SK-N-SH (cell line): ENCODE measurements around the gene ATXN2. TPM values are rescaled to one million over a fixed set of nuclear protein-coding genes. Genes with fewer than 3 reads are reported as not detected.

Source experiments
- CTCF ChIA-PET: fragments of 300-600, 350-600 bp; formaldehyde crosslinking; extraction: SDS; loops from one replicate; lab custom pipeline; 2021; lab: Yijun Ruan, JAX
- POLR2A ChIA-PET: fragments of 350-600 bp; sonication (Branson Sonifier 250); formaldehyde crosslinking; extraction: SDS; loops from one replicate; lab custom pipeline; 2020; ENCODE audit warnings: antibody characterized with exemption, inconsistent platforms; lab: Yijun Ruan, JAX
- DNase-seq: peaks from one replicate; pipeline ENCODE4 v3.0.0; 2012
- H2AFZ ChIP-seq: fragments of 200-600 bp; sonication (generic); 2 replicates; pipeline ENCODE4 v1.8.1; 2016; ENCODE audit warnings: antibody characterized with exemption, mild to moderate bottlenecking, low read depth
- H3F3A ChIP-seq: fragments of 200-600 bp; sonication (generic); replicated peaks from 2 replicates; pipeline ENCODE3; 2016; ENCODE audit warnings: antibody characterized with exemption, mild to moderate bottlenecking; ENCODE audit not compliant: insufficient read depth
- H3K27ac ChIP-seq, 2 experiments: fragments of 200-500 bp in 1 of 2; fragments of 200-600 bp in 1 of 2; sonication (Bioruptor generic) in 1 of 2; sonication (generic), shearing (Covaris generic) in 1 of 2; 2 replicates each; pipeline versions ENCODE4 v1.5.1 to v1.6.1; 2014 to 2016; ENCODE audit warnings: low read depth in 2 of 2, inconsistent platforms in 1 of 2, low read length in 1 of 2, mild to moderate bottlenecking in 1 of 2, mixed read lengths in 1 of 2
- H3K27me3 ChIP-seq: fragments of 200-600 bp; sonication (generic), shearing (Covaris generic); 2 replicates; pipeline ENCODE4 v1.6.1; 2016; ENCODE audit warnings: mixed run types; ENCODE audit not compliant: insufficient read depth
- H3K36me3 ChIP-seq, 2 experiments: fragments of 200-500 bp in 1 of 2; fragments of 200-600 bp in 1 of 2; sonication (Bioruptor generic) in 1 of 2; sonication (generic) in 1 of 2; replicated peaks in 1 of 2; 2 replicates each; pipeline versions ENCODE3 to v1.5.1; 2014 to 2016; ENCODE audit warnings: low read length in 1 of 2, mild to moderate bottlenecking in 1 of 2; ENCODE audit not compliant: insufficient read depth in 2 of 2, control insufficient read depth in 1 of 2
- H3K4me1 ChIP-seq, 2 experiments: fragments of 200-500 bp in 1 of 2; fragments of 200-600 bp in 1 of 2; sonication (Bioruptor generic) in 1 of 2; sonication (generic), shearing (Covaris generic) in 1 of 2; 2 replicates each; pipeline versions ENCODE4 v1.5.1 to v1.6.1; 2014 to 2016; ENCODE audit warnings: low read depth in 1 of 2, low read length in 1 of 2, mixed run types in 1 of 2; ENCODE audit not compliant: insufficient read depth in 2 of 2, control insufficient read depth in 1 of 2
- H3K4me2 ChIP-seq: fragments of 200-600 bp; sonication (generic), shearing (Covaris generic); 2 replicates; pipeline ENCODE4 v1.6.1; 2017; ENCODE audit warnings: mixed run types
- H3K4me3 ChIP-seq, 2 experiments: fragments of 200-500 bp in 1 of 2; fragments of 200-600 bp in 1 of 2; sonication (Bioruptor generic) in 1 of 2; sonication (generic), shearing (Covaris generic) in 1 of 2; 2 replicates each; pipeline versions ENCODE4 v1.5.1 to v1.8.1; 2014 to 2016; ENCODE audit warnings: low read depth in 2 of 2, inconsistent platforms in 1 of 2, low read length in 1 of 2, mild to moderate bottlenecking in 1 of 2, mixed read lengths in 1 of 2, moderate library complexity in 1 of 2
- H3K79me2 ChIP-seq: fragments of 200-600 bp; sonication (generic); 2 replicates; pipeline ENCODE4 v1.8.1; 2017; ENCODE audit warnings: mild to moderate bottlenecking; ENCODE audit not compliant: insufficient read depth
- H3K9ac ChIP-seq: fragments of 200-600 bp; sonication (generic); 2 replicates; pipeline ENCODE4 v1.6.1; 2017; ENCODE audit warnings: mixed run types
- H3K9me2 ChIP-seq: fragments of 200-600 bp; sonication (generic); 2 replicates; pipeline ENCODE4 v1.6.1; 2017; ENCODE audit warnings: mixed run types
- H3K9me3 ChIP-seq: fragments of 200-600 bp; sonication (generic); 2 replicates; pipeline ENCODE4 v1.6.1; 2017; ENCODE audit warnings: mixed run types, mild to moderate bottlenecking, moderate library complexity
- H4K20me1 ChIP-seq: fragments of 200-600 bp; sonication (generic); 2 replicates; pipeline ENCODE4 v1.6.1; 2017; ENCODE audit warnings: mild to moderate bottlenecking, mixed run types; ENCODE audit not compliant: insufficient read depth
- CTCF ChIP-seq: fragments of 200-600 bp; sonication (generic); IDR thresholded peaks from 2 replicates; pipeline ENCODE4 v1.6.1; 2017; ENCODE audit warnings: antibody characterized with exemption, mild to moderate bottlenecking, moderate library complexity
- ELF1 ChIP-seq: IDR thresholded peaks from 2 replicates; pipeline ENCODE4 v1.4.0; 2012
- EP300 ChIP-seq, 2 experiments: IDR thresholded peaks; 2 replicates each; pipeline versions ENCODE4 v1.4.0 to v1.6.1; 2012; ENCODE audit warnings: borderline replicate concordance in 1 of 2, low read depth in 1 of 2, low read length in 1 of 2
- FOXJ3 ChIP-seq: sonication (generic); formaldehyde crosslinking; IDR thresholded peaks from 2 replicates; pipeline ENCODE4 v1.5.1; 2020; ENCODE audit warnings: mild to moderate bottlenecking, missing genetic modification reagents
- MXI1 ChIP-seq: IDR thresholded peaks from 2 replicates; pipeline ENCODE4 v1.6.1; 2012; ENCODE audit warnings: mild to moderate bottlenecking, low read depth, low read length, improper control_type of control experiment
- NRF1 ChIP-seq: IDR thresholded peaks from 2 replicates; pipeline ENCODE4 v1.6.1; 2012; ENCODE audit warnings: low read depth, mild to moderate bottlenecking, low read length
- PBX3 ChIP-seq: IDR thresholded peaks from 2 replicates; pipeline ENCODE4; 2012
- POLR2AphosphoS5 ChIP-seq: IDR thresholded peaks from 2 replicates; pipeline ENCODE4 v1.6.1; 2012; ENCODE audit warnings: low read depth, low read length
- SMC3 ChIP-seq: IDR thresholded peaks from 2 replicates; pipeline ENCODE4 v1.6.1; 2012; ENCODE audit warnings: low read depth, low read length, improper control_type of control experiment
- WGBS: methylation state at CpG from one replicate; pipeline ENCODE4 v1.1.6; 2017; ENCODE audit warnings: low lambda C conversion rate; 5-methylcytosine and 5-hydroxymethylcytosine counted together
- polyA plus RNA-seq, 3 experiments: library from polyadenylated mRNA; depleted of rRNA; stranded (reverse); fragments of >200 nt; gene quantifications; 2 replicates each; pipeline ENCODE4 v1.2.3, GENCODE V29; 2012

The ATXN2 gene
- polyA plus RNA-seq, 1 of the 3 experiments (the other 2 are of a cell fraction) = 35.7 TPM

- Histone ChIP-seq H3K4me1 (peaks cover 4 to 34% of the 10 kb centered on the region in 2 experiments), H3K9ac (no peak overlapping the region), H3F3A (peaks cover 51% of the 10 kb centered on the region), H3K36me3 (peaks cover 72% of the 10 kb centered on the region in 2 experiments), H3K4me2 (no peak overlapping the region), H2AFZ (no peak overlapping the region), H3K9me2 (no peaks in the 10 kb centered on the region), H4K20me1 (peaks cover 13% of the 10 kb centered on the region), H3K79me2 (peaks cover 36% of the 10 kb centered on the region), H3K9me3 (no peaks in the 10 kb centered on the region), H3K27ac (peak overlapping the region; percentile 25 to 53; a peak in 3 of 4 replicates), H3K27me3 (no peaks in the 10 kb centered on the region), H3K4me3 (no peak overlapping the region)
- no peak for TF ChIP-seq MXI1
- TF ChIP-seq FOXJ3 (CRISPR knock-in tag) = no peak
- no peak for TF ChIP-seq POLR2AphosphoS5
- DNase-seq = no peak
- CTCF ChIA-PET = interaction anchor here (1.1 to 28.3 kb wide), 3 partner anchors 53 to 76 kb away, joined by 3 to 618 read pairs (median 4); partner anchors contain the start of gene SH2B3
- 86% methylated on average over 11 of the region's 11 CpGs for WGBS
- POLR2A ChIA-PET = interaction anchor here (1.0 kb wide), 1 partner anchor 58 kb away, joined by 4 read pairs; no protein-coding TSS in a partner anchor
Measured at GRCh38 chr12:111454716-111455447, 144.2 kb downstream of the ATXN2 start.

GRCh38 chr12:111454311-111454710, 144.8 kb downstream of the ATXN2 start:
- Histone ChIP-seq H3K9ac (no peak overlapping the region), H3K27me3 (no peaks in the 10 kb centered on the region), H3K27ac (peak overlapping the region; percentile 25 to 53; a peak in 3 of 4 replicates), H4K20me1 (peaks cover 13% of the 10 kb centered on the region), H3K9me3 (no peaks in the 10 kb centered on the region), H3K4me3 (no peak overlapping the region), H3K36me3 (peaks cover 71 to 77% of the 10 kb centered on the region in 2 experiments), H3K79me2 (peaks cover 31% of the 10 kb centered on the region), H3K9me2 (no peaks in the 10 kb centered on the region), H3F3A (peaks cover 57% of the 10 kb centered on the region), H3K4me2 (no peak overlapping the region), H2AFZ (no peak overlapping the region), H3K4me1 (peaks cover 4 to 38% of the 10 kb centered on the region in 2 experiments)
- 69% methylated on average over 4 of the region's 4 CpGs for WGBS
- no peak for DNase-seq
- CTCF ChIA-PET = interaction anchor here (0.7 to 28.3 kb wide), 4 partner anchors 42 to 76 kb away, joined by 3 to 618 read pairs (median 4); partner anchors contain the start of gene SH2B3
- TF ChIP-seq ELF1 = no peak
- TF ChIP-seq CTCF = no peak
- TF ChIP-seq NRF1 = no peak
- TF ChIP-seq EP300 (IDR thresholded peaks at IDR 0.05; ENCODE audit: borderline replicate concordance in 1 of 2, low read depth in 1 of 2, low read length in 1 of 2) = peak in 1 of 2 experiments; percentile 6; a peak in 1 of 4 replicates
- TF ChIP-seq SMC3 = no peak
- no peak for TF ChIP-seq PBX3
- POLR2A ChIA-PET = interaction anchor here (1.0 kb wide), 1 partner anchor 57 kb away, joined by 4 read pairs; no protein-coding TSS in a partner anchor
